GM10248 (cell line): ENCODE measurements around the gene GPI.

Source experiments
- CTCF ChIA-PET: fragments of 300-600 bp; sonication (Branson Sonifier 250); formaldehyde crosslinking; extraction: SDS; loops from one replicate; lab custom pipeline; 2021; ENCODE audit warnings: antibody characterized with exemption; lab: Yijun Ruan, JAX
- POLR2A ChIA-PET: fragments of 350-650 bp; sonication (Branson Sonifier 250); formaldehyde crosslinking; extraction: SDS; loops from one replicate; lab custom pipeline; 2020; ENCODE audit warnings: antibody characterized with exemption; lab: Yijun Ruan, JAX
- DNase-seq: peaks from one replicate; pipeline ENCODE4 v3.0.0; 2012; ENCODE audit errors: extremely low spot score
- CTCF ChIP-seq: IDR thresholded peaks from 2 replicates; pipeline ENCODE4 v1.5.1; 2012; ENCODE audit warnings: mild to moderate bottlenecking, low read depth; ENCODE audit errors: extremely low read depth, missing control alignments, control extremely low read depth

Gene GPI

GRCh38 chr19:34370117-34370516 lies 5.1 kb downstream of the GPI start:
- TF ChIP-seq CTCF = no peak
- no peak for DNase-seq
- ChIA-PET CTCF (interaction anchor here (1.3 to 1.4 kb wide), 2 partner anchors 10 to 156 kb away, joined by 3 to 5 read pairs; no protein-coding TSS in a partner anchor), POLR2A (interaction anchor here (0.6 kb wide), 1 partner anchor 120 kb away, joined by 5 read pairs; no protein-coding TSS in a partner anchor)

- ChIA-PET POLR2A (no interaction called here), CTCF (interaction anchor here (1.0 to 1.3 kb wide), 2 partner anchors 10 to 11 kb away, joined by 4 to 5 read pairs; no protein-coding TSS in a partner anchor)
- no peak for DNase-seq
- TF ChIP-seq CTCF = no peak
These were observed 6.0 kb downstream of the GPI start for GRCh38 chr19:34370983-34371382.

- no peak for TF ChIP-seq CTCF
- POLR2A ChIA-PET = no interaction called here
- no peak for DNase-seq
- CTCF ChIA-PET = interaction anchor here (1.2 to 1.5 kb wide), 2 partner anchors 12 to 57 kb away, joined by 3 to 4 read pairs; no protein-coding TSS in a partner anchor
These were observed 8.7 kb downstream of the GPI start for GRCh38 chr19:34373601-34374288.

GRCh38 chr19:34375598-34375997 lies 10.6 kb downstream of the GPI start:
- ChIA-PET POLR2A (no interaction called here), CTCF (no interaction called here)
- DNase-seq = no peak
- TF ChIP-seq CTCF = no peak

- no peak for TF ChIP-seq CTCF
- no peak for DNase-seq
- POLR2A ChIA-PET = no interaction called here
- CTCF ChIA-PET = no interaction called here
These were observed 15.7 kb downstream of the GPI start for GRCh38 chr19:34380639-34381241.

GRCh38 chr19:34381399-34382251 lies 16.6 kb downstream of the GPI start:
- ChIA-PET CTCF (no interaction called here), POLR2A (no interaction called here)
- no peak for DNase-seq
- TF ChIP-seq CTCF = no peak
